OCI-LY1 (cell line): ENCODE data around the gene BTBD16.

Experiments
- CTCF ChIP-seq: fragments of 200-600 bp; sonication (generic), shearing (Covaris generic); IDR thresholded peaks from 2 replicates; pipeline ENCODE4 v1.5.1; 2017; ENCODE audit warnings: mild to moderate bottlenecking, antibody characterized with exemption, low read length, moderate library complexity, mixed read lengths
- EZH2 ChIP-seq: fragments of 200-600 bp; sonication (generic), shearing (Covaris generic); IDR thresholded peaks from 2 replicates; pipeline ENCODE4 v1.8.0; 2017; ENCODE audit warnings: borderline replicate concordance, mixed run types, mild to moderate bottlenecking, antibody characterized with exemption, low read length, moderate library complexity, mixed read lengths

DNA sequence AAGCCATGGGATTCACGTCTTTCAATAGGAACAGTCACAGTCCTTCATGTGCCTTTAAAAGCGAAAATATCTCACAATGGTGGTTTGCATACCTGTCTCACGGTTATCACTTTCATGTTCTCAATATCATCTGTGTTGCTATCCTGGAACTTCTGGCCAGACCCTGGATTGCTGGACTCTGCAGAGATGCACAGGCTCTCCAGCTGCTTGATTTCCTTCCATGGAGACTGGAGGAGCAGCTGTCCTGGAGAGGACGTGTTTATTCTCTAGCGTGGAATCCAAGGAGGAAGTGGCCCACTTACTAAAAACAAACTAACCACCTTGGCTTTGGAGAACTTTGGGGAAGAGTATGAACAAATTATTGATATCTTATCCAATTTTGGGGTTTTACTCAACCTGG, 16.5 kb downstream of the BTBD16 start:
- TF ChIP-seq CTCF (no peak), EZH2 (no peak)
